IMR-90 (cell line): ENCODE measurements around the gene F2RL1. TPM values are rescaled to one million over a fixed set of nuclear protein-coding genes. Genes with fewer than 3 reads are reported as not detected.

ENCODE experiments used
- ATAC-seq: fragments of 200-7000 bp; cut with Tn5 transposase; 2 replicates; pipeline ENCODE4 v1.9.1; 2020; ENCODE audit warnings: low read depth, mild to moderate bottlenecking, moderate library complexity
- BruUV-seq: library from RNA; stranded (reverse); fragments of 400-500 nt; replicated peaks from 2 replicates; lab custom pipeline; 2021; lab: Mats Ljungman, UMichigan
- CTCF ChIA-PET: fragments of 300-600 bp; formaldehyde crosslinking; extraction: SDS; loops from one replicate; lab custom pipeline; 2021; ENCODE audit warnings: antibody characterized with exemption; lab: Yijun Ruan, JAX
- POLR2A ChIA-PET: fragments of 300-600 bp; sonication (Branson Sonifier 250); formaldehyde crosslinking; loops from one replicate; lab custom pipeline; 2022; ENCODE audit warnings: antibody characterized with exemption; ENCODE audit not compliant: unreplicated experiment; lab: Charles Lee
- DNase-seq: peaks from one replicate; pipeline ENCODE4 v3.0.0; 2013
- H2AFZ ChIP-seq: replicated peaks from 2 replicates; pipeline ENCODE3; 2013; ENCODE audit warnings: low read length, mild to moderate bottlenecking; ENCODE audit not compliant: poor library complexity
- H2AK5ac ChIP-seq: 2 replicates; pipeline ENCODE4 v1.6.1; 2013; ENCODE audit warnings: low read depth, low read length, inconsistent platforms
- H2AK9ac ChIP-seq: replicated peaks from 2 replicates; pipeline ENCODE3; 2013; ENCODE audit warnings: mild to moderate bottlenecking, low read depth, low read length, moderate library complexity; ENCODE audit not compliant: poor library complexity
- H2BK120ac ChIP-seq: 2 replicates; pipeline ENCODE4 v1.6.1; 2013; ENCODE audit warnings: low read depth, low read length, inconsistent platforms
- H2BK15ac ChIP-seq: 3 replicates; pipeline ENCODE4 v1.6.1; 2013; ENCODE audit warnings: low read depth, low read length, inconsistent platforms
- H2BK20ac ChIP-seq: 2 replicates; pipeline ENCODE4 v1.6.1; 2013; ENCODE audit warnings: low read depth, mild to moderate bottlenecking, inconsistent platforms, low read length, moderate library complexity
- H2BK5ac ChIP-seq: 2 replicates; pipeline ENCODE4 v1.6.1; 2013; ENCODE audit warnings: mild to moderate bottlenecking, low read depth, low read length, inconsistent platforms; ENCODE audit not compliant: poor library complexity, severe bottlenecking
- H3K14ac ChIP-seq: replicated peaks from 2 replicates; pipeline ENCODE4 v1.6.1; 2013; ENCODE audit warnings: low read depth, low read length, inconsistent platforms
- H3K18ac ChIP-seq: 2 replicates; pipeline ENCODE4 v1.6.1; 2013; ENCODE audit warnings: low read depth, low read length, control low read depth
- H3K23ac ChIP-seq: 2 replicates; pipeline ENCODE4 v1.6.1; 2013; ENCODE audit warnings: low read depth, low read length, inconsistent platforms
- H3K27ac ChIP-seq: 2 replicates; pipeline ENCODE4 v1.5.1; 2013; ENCODE audit warnings: mild to moderate bottlenecking, control low read depth, low read length; ENCODE audit not compliant: insufficient read depth
- H3K27me3 ChIP-seq: 2 replicates; pipeline ENCODE4 v1.6.1; 2013; ENCODE audit warnings: low read length; ENCODE audit not compliant: control insufficient read depth, insufficient read depth
- H3K36me3 ChIP-seq: 2 replicates; pipeline ENCODE4 v1.6.1; 2013; ENCODE audit warnings: low read length, mixed read lengths; ENCODE audit not compliant: control insufficient read depth, insufficient read depth
- H3K4ac ChIP-seq: 2 replicates; pipeline ENCODE4 v1.6.1; 2013; ENCODE audit warnings: low read depth, low read length, inconsistent platforms
- H3K4me1 ChIP-seq: 2 replicates; pipeline ENCODE4 v1.6.1; 2013; ENCODE audit warnings: low read length, mixed read lengths; ENCODE audit not compliant: control insufficient read depth, insufficient read depth
- H3K4me2 ChIP-seq: 2 replicates; pipeline ENCODE4 v1.6.1; 2013; ENCODE audit warnings: low read depth, mild to moderate bottlenecking, control low read depth, low read length, moderate library complexity
- H3K4me3 ChIP-seq: 2 replicates; pipeline ENCODE4 v1.5.1; 2013; ENCODE audit warnings: low read depth, mild to moderate bottlenecking, control low read depth, low read length, moderate library complexity; ENCODE audit not compliant: insufficient read depth
- H3K56ac ChIP-seq: 2 replicates; pipeline ENCODE4 v1.6.1; 2013; ENCODE audit warnings: low read length, inconsistent platforms; ENCODE audit not compliant: insufficient read depth; ENCODE audit errors: extremely low read depth
- H3K79me1 ChIP-seq, 2 experiments: 2 replicates each; pipeline ENCODE4 v1.6.1; 2013; ENCODE audit warnings: low read length in 2 of 2, inconsistent platforms in 1 of 2, low read depth in 1 of 2
- H3K9ac ChIP-seq: 2 replicates; pipeline ENCODE4 v1.6.1; 2013; ENCODE audit warnings: low read depth, low read length, control low read depth
- H3K9me1 ChIP-seq: 2 replicates; pipeline ENCODE4 v1.6.1; 2013; ENCODE audit warnings: low read length, inconsistent platforms; ENCODE audit not compliant: insufficient read depth
- H3K9me3 ChIP-seq: 2 replicates; pipeline ENCODE4 v1.6.1; 2013; ENCODE audit warnings: low read length; ENCODE audit not compliant: control insufficient read depth, insufficient read depth
- H4K20me1 ChIP-seq: 2 replicates; pipeline ENCODE4 v1.6.1; 2013; ENCODE audit warnings: low read length, inconsistent platforms; ENCODE audit not compliant: insufficient read depth
- H4K5ac ChIP-seq: 2 replicates; pipeline ENCODE4 v1.6.1; 2013; ENCODE audit warnings: mild to moderate bottlenecking, low read depth, low read length, control low read depth
- H4K8ac ChIP-seq, 2 experiments: 2 replicates each; pipeline ENCODE4 v1.6.1; 2013; ENCODE audit warnings: low read depth in 2 of 2, low read length in 2 of 2, control low read depth in 1 of 2, inconsistent platforms in 1 of 2
- H4K91ac ChIP-seq: 2 replicates; pipeline ENCODE4 v1.6.1; 2013; ENCODE audit warnings: low read depth, low read length, inconsistent platforms; ENCODE audit not compliant: insufficient read depth
- BHLHE40 ChIP-seq: fragments of 150-350 bp; IDR thresholded peaks from 2 replicates; pipeline ENCODE4 v1.6.1; 2016; ENCODE audit warnings: mild to moderate bottlenecking, low read depth, low read length
- CEBPB ChIP-seq: IDR thresholded peaks from 2 replicates; pipeline ENCODE4 v1.6.1; 2012; ENCODE audit warnings: low read depth, low read length, improper control_type of control experiment
- CHD1 ChIP-seq: IDR thresholded peaks from 2 replicates; pipeline ENCODE4 v1.6.1; 2012; ENCODE audit warnings: low read depth, low read length, improper control_type of control experiment
- CTCF ChIP-seq: conservative IDR thresholded peaks from 2 replicates; pipeline ENCODE4 v1.5.1; 2012; ENCODE audit warnings: mild to moderate bottlenecking, low read depth, low read length, improper control_type of control experiment
- ELK1 ChIP-seq: fragments of 150-350 bp; IDR thresholded peaks from 2 replicates; pipeline ENCODE4 v1.6.1; 2016; ENCODE audit warnings: low read depth, mild to moderate bottlenecking, low read length, moderate library complexity, borderline replicate concordance
- FOS ChIP-seq: fragments of 150-350 bp; IDR thresholded peaks from 2 replicates; pipeline ENCODE4 v1.6.1; 2016; ENCODE audit warnings: low read depth, low read length
- MAFK ChIP-seq: IDR thresholded peaks from 2 replicates; pipeline ENCODE4 v1.6.1; 2012; ENCODE audit warnings: low read depth, low read length, improper control_type of control experiment
- MXI1 ChIP-seq: IDR thresholded peaks from 2 replicates; pipeline ENCODE4 v1.6.1; 2012; ENCODE audit warnings: low read depth, mild to moderate bottlenecking, low read length, moderate library complexity, borderline replicate concordance
- NFE2L2 ChIP-seq: fragments of 150-350 bp; IDR thresholded peaks from 2 replicates; pipeline ENCODE4 v1.6.1; 2016; ENCODE audit warnings: low read depth, mild to moderate bottlenecking, low read length
- POLR2A ChIP-seq: IDR thresholded peaks from 2 replicates; pipeline ENCODE4 v1.6.1; 2012; ENCODE audit warnings: mild to moderate bottlenecking, low read depth, low read length
- RFX5 ChIP-seq: IDR thresholded peaks from 2 replicates; pipeline ENCODE4 v1.8.0; 2012; ENCODE audit warnings: low read depth, mild to moderate bottlenecking, low read length, moderate library complexity
- SMC3 ChIP-seq: fragments of 150-350 bp; IDR thresholded peaks from 2 replicates; pipeline ENCODE4 v1.6.1; 2016; ENCODE audit warnings: low read depth, mild to moderate bottlenecking, antibody characterized with exemption, low read length, moderate library complexity
- WGBS, 2 experiments: methylation state at CpG; one replicate each; pipeline versions ENCODE4 v1.1.5 to v1.1.7; 2013; ENCODE audit warnings: missing lambda C conversion rate in 2 of 2; ENCODE audit not compliant: insufficient read length in 1 of 2; ENCODE audit errors: extremely low coverage in 2 of 2; 5-methylcytosine and 5-hydroxymethylcytosine counted together
- dilution Hi-C: fragments of 300-500 bp; cut with HindIII; formaldehyde crosslinking; loops from one replicate; pipeline ENCODE4 v1.14.3; 2018; ENCODE audit warnings: low sequenced_read_pairs; ENCODE audit not compliant: unreplicated experiment
- in situ Hi-C: fragments of 300-500 bp; cut with MboI; formaldehyde crosslinking; loops from 3 replicates; pipeline ENCODE4 v1.14.3; 2019; ENCODE audit warnings: low sequenced_read_pairs, inconsistent platforms, mixed read lengths
- intact Hi-C: fragments of 100-400 bp; cut with micrococcal nuclease; formaldehyde crosslinking; loops from 2 replicates; pipeline ENCODE4 v1.10.0; 2022
- polyA plus RNA-seq, 3 experiments: library from polyadenylated mRNA; depleted of rRNA; stranded (reverse); fragments of >200 nt; gene quantifications; 2 replicates each; pipeline ENCODE4 v1.2.3, GENCODE V29; 2012; ENCODE audit warnings: low replicate concordance in 1 of 3
- total RNA-seq: library from RNA; depleted of rRNA; stranded (reverse); fragments of >200 nt; gene quantifications from 2 replicates; pipeline ENCODE4 v1.2.3, GENCODE V29; 2012

F2RL1 gene
- total and polyA plus RNA-seq, 2 of the 4 experiments (the other 2 are of a cell fraction), result 5.6 to 12.4 TPM

- no peak overlapping the region for H3K56ac ChIP-seq
- no peaks in the 10 kb centered on the region for H3K27me3 ChIP-seq
- TF ChIP-seq MAFK (no peak), RFX5 (no peak), SMC3 (no peak), CHD1 (no peak), MXI1 (no peak), ELK1 (no peak), FOS (no peak), NFE2L2 (no peak), POLR2A (no peak), CTCF (no peak), CEBPB (no peak), BHLHE40 (no peak)
- no peak overlapping the region for H2BK15ac ChIP-seq
- no peak overlapping the region for H4K5ac ChIP-seq
- no peak overlapping the region for H2AK9ac ChIP-seq
- no peak for ATAC-seq
- H2AFZ ChIP-seq, result no peak overlapping the region
- POLR2A ChIA-PET, result no interaction called here
- no peak for DNase-seq
- no peak overlapping the region for H2AK5ac ChIP-seq
- H3K9ac ChIP-seq, result no peak overlapping the region
- H4K20me1 ChIP-seq, result no peaks in the 10 kb centered on the region
- no TSS peak for BruUV-seq
- H3K23ac ChIP-seq, result no peak overlapping the region
- no peak overlapping the region for H3K14ac ChIP-seq
- H3K36me3 ChIP-seq, result no peaks in the 10 kb centered on the region
- H3K18ac ChIP-seq, result no peak overlapping the region
- H2BK120ac ChIP-seq, result no peak overlapping the region
- no peak overlapping the region for H2BK5ac ChIP-seq
- H3K27ac ChIP-seq, result no peak overlapping the region
- in situ Hi-C loops, result no loop called here
- no peaks in the 10 kb centered on the region for H3K4me1 ChIP-seq
- no peak overlapping the region for H4K8ac ChIP-seq
- no peak overlapping the region for H3K4me2 ChIP-seq
- no peak overlapping the region for H4K91ac ChIP-seq
- dilution Hi-C loops, result no loop called here
- CTCF ChIA-PET, result no interaction called here
- no peak overlapping the region for H3K4me3 ChIP-seq
- no peak overlapping the region for H2BK20ac ChIP-seq
- H3K79me1 ChIP-seq, result no peaks in the 10 kb centered on the region
- intact Hi-C loops, result no loop called here
- H3K9me1 ChIP-seq, result peaks cover 1% of the 10 kb centered on the region; the same call in 1 of the 2 replicates
- no CpG with 5 or more reads among the region's 3 CpGs for WGBS, 2 experiments
- H3K4ac ChIP-seq, result no peak overlapping the region
- H3K9me3 ChIP-seq, result no peaks in the 10 kb centered on the region
These were observed 37.1 kb downstream of the F2RL1 start for GRCh38 chr5:76855961-76856360.
